CD4-positive, alpha-beta T cell (primary cell): ENCODE results near the gene CTXN2. TPM values are rescaled to one million over a fixed set of nuclear protein-coding genes. Genes with fewer than 3 reads are reported as not detected.

ENCODE experiments used
- ATAC-seq: fragments of 200-7000 bp; cut with Tn5 transposase; one replicate; pipeline ENCODE4 v1.10.0; 2022; ENCODE audit warnings: mild to moderate bottlenecking; ENCODE audit not compliant: poor library complexity
- CTCF ChIA-PET: fragments of 350-600 bp; sonication (Branson Sonifier 250); formaldehyde crosslinking; loops from one replicate; lab custom pipeline; 2021; ENCODE audit warnings: antibody characterized with exemption, inconsistent platforms; lab: Charles Lee
- POLR2A ChIA-PET: fragments of 350-600 bp; sonication (Branson Sonifier 250); formaldehyde crosslinking; loops from one replicate; lab custom pipeline; 2021; ENCODE audit warnings: antibody characterized with exemption, inconsistent platforms; lab: Charles Lee
- DNase-seq, 14 experiments: peaks; one replicate each; pipeline ENCODE4 v3.0.0-alpha.2; 2013 to 2020; ENCODE audit warnings: mixed read lengths in 2 of 14
- H3K27ac ChIP-seq, 2 donors: one replicate each; pipeline versions ENCODE4 v1.5.1 to v1.7.0; 2013; ENCODE audit warnings: low read length in 2 of 2, low read depth in 1 of 2, mild to moderate bottlenecking in 1 of 2
- H3K27me3 ChIP-seq, 2 experiments: 1 replicate in 1 of 2; 2 replicates in 1 of 2; pipeline versions ENCODE4 v1.6.1 to v1.7.0; 2013; ENCODE audit warnings: low read length in 2 of 2, control low read depth in 1 of 2, mild to moderate bottlenecking in 1 of 2, moderate library complexity in 1 of 2; ENCODE audit not compliant: insufficient read depth in 2 of 2, control insufficient read depth in 1 of 2
- H3K36me3 ChIP-seq: one replicate; pipeline ENCODE4 v1.6.1; 2013; ENCODE audit warnings: low read length, control low read depth; ENCODE audit not compliant: insufficient read depth
- H3K4me1 ChIP-seq: one replicate; pipeline ENCODE4 v1.6.1; 2013; ENCODE audit warnings: low read length, control low read depth; ENCODE audit not compliant: insufficient read depth
- H3K4me3 ChIP-seq: one replicate; pipeline ENCODE4 v1.5.1; 2013; ENCODE audit warnings: mild to moderate bottlenecking, low read length, moderate library complexity
- H3K9me3 ChIP-seq, 2 experiments: 1 replicate in 1 of 2; 2 replicates in 1 of 2; pipeline versions ENCODE4 v1.6.1 to v1.7.0; 2013; ENCODE audit warnings: low read length in 2 of 2, mild to moderate bottlenecking in 2 of 2, control low read depth in 1 of 2, moderate library complexity in 1 of 2; ENCODE audit not compliant: control insufficient read depth in 1 of 2, insufficient read depth in 1 of 2
- H3K27ac Mint-ChIP-seq: one replicate; pipeline ENCODE4 v1.8.0; 2020; ENCODE audit warnings: mixed read lengths
- H3K27me3 Mint-ChIP-seq: one replicate; pipeline ENCODE4 v1.8.0; 2021; ENCODE audit warnings: mixed read lengths
- H3K36me3 Mint-ChIP-seq: one replicate; pipeline ENCODE4 v1.8.0; 2021; ENCODE audit warnings: low read depth, mixed read lengths
- H3K4me1 Mint-ChIP-seq: one replicate; pipeline ENCODE4 v1.8.0; 2021; ENCODE audit warnings: low read depth, mixed read lengths
- H3K4me3 Mint-ChIP-seq: one replicate; pipeline ENCODE4 v1.8.0; 2020; ENCODE audit warnings: mild to moderate bottlenecking, mixed read lengths
- H3K9me3 Mint-ChIP-seq: one replicate; pipeline ENCODE4 v1.8.0; 2020; ENCODE audit warnings: mixed read lengths
- intact Hi-C, 2 experiments: fragments of 100-400 bp; cut with DNase I in 1 of 2; cut with micrococcal nuclease in 1 of 2; formaldehyde crosslinking; loops; one replicate each; pipeline versions ENCODE4 v1.15.1 to v1.9.0; 2023 to 2025; cut with DNase I, micrococcal nuclease
- total RNA-seq, 174 experiments: library from RNA in 2 of 174; stranded (reverse) in 2 of 174; gene quantifications; one replicate each; pipeline ENCODE4 v1.2.3 and lab custom pipeline; 2021 to 2026
- TF ChIP-seq, protein P1 (sequence below): fragments of 200-600 bp; IDR thresholded peaks from one replicate; pipeline ENCODE4 v1.8.0; 2022; ENCODE audit warnings: antibody characterized with exemption, mild to moderate bottlenecking

CTXN2 gene
- total RNA-seq, 2 experiments from 2014 or later: not detected

DNA sequence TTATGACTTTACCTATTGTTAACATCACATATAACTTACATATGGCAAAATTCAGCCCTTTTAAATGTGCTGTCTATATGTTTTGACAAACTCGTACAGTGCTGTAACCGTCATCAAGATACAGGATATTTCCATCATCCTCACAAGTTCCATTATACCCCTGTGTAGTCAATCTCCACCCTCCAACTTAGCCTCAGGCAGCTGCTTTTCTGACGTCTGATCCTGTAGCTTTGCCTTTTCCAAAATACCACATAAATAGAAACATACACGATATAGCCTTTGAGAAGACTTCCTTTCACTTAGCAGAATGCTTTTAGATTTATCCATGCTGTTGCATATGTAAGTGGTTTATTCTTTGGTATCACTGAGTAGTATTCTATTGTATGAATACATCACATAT is 61.7 kb downstream of the CTXN2 start:
- H3K27ac Mint-ChIP-seq: no peak overlapping the region
- DNase-seq (no peak), ATAC-seq (no peak)
- intact Hi-C loops: no loop called here
- peaks cover 34% of the 10 kb centered on the region for H3K27me3 Mint-ChIP-seq
- H3K9me3 ChIP-seq: no peaks in the 10 kb centered on the region
- peaks cover 0 to 3% of the 10 kb centered on the region in 2 experiments for H3K27me3 ChIP-seq
- no peak overlapping the region for H3K27ac ChIP-seq
- TF ChIP-seq, protein P1, sequence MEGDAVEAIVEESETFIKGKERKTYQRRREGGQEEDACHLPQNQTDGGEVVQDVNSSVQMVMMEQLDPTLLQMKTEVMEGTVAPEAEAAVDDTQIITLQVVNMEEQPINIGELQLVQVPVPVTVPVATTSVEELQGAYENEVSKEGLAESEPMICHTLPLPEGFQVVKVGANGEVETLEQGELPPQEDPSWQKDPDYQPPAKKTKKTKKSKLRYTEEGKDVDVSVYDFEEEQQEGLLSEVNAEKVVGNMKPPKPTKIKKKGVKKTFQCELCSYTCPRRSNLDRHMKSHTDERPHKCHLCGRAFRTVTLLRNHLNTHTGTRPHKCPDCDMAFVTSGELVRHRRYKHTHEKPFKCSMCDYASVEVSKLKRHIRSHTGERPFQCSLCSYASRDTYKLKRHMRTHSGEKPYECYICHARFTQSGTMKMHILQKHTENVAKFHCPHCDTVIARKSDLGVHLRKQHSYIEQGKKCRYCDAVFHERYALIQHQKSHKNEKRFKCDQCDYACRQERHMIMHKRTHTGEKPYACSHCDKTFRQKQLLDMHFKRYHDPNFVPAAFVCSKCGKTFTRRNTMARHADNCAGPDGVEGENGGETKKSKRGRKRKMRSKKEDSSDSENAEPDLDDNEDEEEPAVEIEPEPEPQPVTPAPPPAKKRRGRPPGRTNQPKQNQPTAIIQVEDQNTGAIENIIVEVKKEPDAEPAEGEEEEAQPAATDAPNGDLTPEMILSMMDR: no peak
- no peak overlapping the region for H3K4me3 ChIP-seq
- H3K36me3 Mint-ChIP-seq: no peaks in the 10 kb centered on the region
- H3K36me3 ChIP-seq: no peaks in the 10 kb centered on the region
- no peaks in the 10 kb centered on the region for H3K4me1 ChIP-seq
- H3K4me3 Mint-ChIP-seq: no peak overlapping the region
- no peaks in the 10 kb centered on the region for H3K4me1 Mint-ChIP-seq
- POLR2A ChIA-PET: no interaction called here
- H3K9me3 Mint-ChIP-seq: no peaks in the 10 kb centered on the region
- CTCF ChIA-PET: no interaction called here

Other genes with a start within 250 kb of the CTXN2 start
- gene SLC24A5, start 70.7 kb upstream of the CTXN2 start, total RNA-seq: not detected
- gene MYEF2, start 13.4 kb upstream of the CTXN2 start, total RNA-seq: 10 to 100 TPM; 19.3 to 24.7 TPM
- not detected for gene SLC12A1, start 14.6 kb downstream of the CTXN2 start, total RNA-seq
- gene DUT, start 139.8 kb downstream of the CTXN2 start, total RNA-seq: 10 to 100 TPM; 60.7 to 65.3 TPM